ENCODE results near the gene PAX4.
"Not testable (repeated sequence)": the region's sequence is repeated elsewhere in the genome, so short reads cannot be mapped to it uniquely, and the experiment has no call there.

Gene PAX4

DNA sequence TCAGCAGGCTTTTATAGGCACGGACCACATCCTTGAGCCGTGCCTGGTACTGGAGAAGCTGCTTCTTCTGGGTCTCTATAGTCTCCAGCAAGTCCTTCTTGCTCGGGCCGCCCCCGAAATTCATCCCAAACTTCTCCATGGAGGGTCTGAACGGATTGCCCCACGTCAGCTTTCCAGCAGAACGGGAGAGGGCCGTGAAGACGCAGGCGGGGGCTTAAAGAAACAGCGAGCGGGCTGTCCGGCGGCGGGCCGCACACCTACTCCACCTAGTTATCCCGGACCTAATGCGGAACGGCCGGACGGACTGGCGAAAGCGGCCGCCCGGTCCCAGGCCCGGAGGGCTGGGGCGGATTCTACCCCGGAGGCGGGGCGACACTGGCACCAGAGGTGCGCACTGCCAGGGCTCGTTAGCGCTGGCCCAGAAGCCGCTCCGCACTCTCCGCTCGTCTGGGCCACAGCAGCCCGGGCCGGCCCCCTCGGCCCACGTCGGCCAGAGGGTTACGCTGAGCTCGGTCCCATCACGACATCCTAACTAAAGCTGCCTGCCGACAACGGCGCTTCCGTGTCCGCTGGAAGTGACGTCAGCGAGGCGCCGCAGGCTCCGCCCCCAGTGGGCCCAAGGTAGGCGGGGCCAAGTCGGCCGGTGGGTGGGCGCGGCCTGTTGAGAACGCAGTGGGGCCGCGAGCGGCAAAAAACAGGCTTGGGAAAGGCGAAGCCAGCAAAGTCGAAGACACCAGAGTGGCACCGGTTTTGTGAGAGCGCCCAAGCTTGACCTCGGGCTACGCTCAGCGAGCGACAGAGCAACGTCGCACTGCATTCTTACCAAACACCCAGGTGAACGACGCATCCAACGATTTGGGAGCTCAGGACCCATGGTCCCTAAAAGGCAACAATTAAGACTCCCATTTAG, 32.6 kb downstream of the PAX4 start, which contains the start of gene GCC1:
Gene GCC1 (minus strand): TSS at position 553 of the 910 bp plus-strand sequence. CDS start 414 bp downstream, at position 139.
- DNase-seq (ENCODE audit: low read depth in 3 of 3) = peak; percentile 86 to 92 (median 90)

DNA sequence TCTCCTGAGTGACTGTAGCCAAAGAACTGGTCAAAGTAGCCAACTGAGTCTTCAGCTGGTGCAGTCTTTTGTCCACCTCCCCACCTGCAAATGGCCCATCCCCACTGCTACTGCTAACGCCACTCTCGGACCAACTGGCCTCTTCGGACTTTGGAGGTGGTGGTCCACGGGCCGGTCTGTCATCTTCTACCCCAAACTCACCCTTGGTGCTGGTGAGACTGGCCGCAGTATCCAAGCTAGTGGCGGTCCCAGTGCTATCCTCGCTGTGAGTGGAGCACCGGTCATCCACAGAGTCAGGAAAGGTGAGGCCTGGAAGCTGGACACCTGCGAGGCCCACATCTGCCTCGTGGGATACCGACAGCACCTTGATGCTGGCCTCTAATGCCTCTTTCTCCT, 33.3 kb downstream of the PAX4 start:
- no peak for DNase-seq (ENCODE audit: low read depth in 3 of 3)

DNA sequence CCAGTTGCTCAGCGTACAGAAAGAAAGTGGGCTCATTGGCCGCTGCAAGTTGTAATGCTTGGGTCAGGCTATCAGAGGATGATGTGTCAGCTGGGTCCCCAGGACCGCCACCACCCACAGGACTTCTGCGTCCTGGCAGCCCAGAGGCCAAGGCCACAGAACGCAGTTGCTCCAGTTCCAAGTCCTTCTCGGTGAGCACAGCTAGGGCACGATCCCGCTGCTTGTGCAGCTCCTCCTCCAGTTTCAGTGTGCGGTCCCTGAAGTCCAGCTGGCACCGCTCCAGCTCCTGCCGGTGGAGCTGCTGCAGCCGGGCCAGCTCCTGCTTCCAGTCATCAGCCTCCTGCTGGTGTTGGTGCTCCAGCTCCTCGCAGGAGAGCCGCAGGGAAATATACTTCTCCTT, 35.6 kb downstream of the PAX4 start:
- DNase-seq (ENCODE audit: low read depth in 3 of 3) = no peak

DNA sequence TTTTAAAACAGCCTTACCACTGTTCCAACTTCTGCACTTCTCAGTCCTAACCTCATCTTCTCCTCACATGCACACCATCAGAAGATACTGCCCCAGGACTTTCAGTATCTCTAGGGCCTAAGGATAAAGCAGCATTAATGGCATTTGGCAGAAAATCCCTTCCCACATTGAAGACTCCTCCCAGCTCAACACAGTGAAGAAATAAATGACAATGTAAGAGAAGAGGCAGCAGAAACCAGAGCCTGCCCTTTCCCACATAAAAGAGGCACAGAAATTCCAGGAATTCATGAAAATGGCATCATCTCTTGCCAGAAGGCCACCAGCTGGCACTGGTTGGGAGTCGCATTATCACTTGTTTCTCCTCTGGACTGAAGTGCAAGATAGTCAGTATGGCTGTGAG, 36.2 kb downstream of the PAX4 start:
- DNase-seq (ENCODE audit: low read depth in 3 of 3) = no peak

DNA sequence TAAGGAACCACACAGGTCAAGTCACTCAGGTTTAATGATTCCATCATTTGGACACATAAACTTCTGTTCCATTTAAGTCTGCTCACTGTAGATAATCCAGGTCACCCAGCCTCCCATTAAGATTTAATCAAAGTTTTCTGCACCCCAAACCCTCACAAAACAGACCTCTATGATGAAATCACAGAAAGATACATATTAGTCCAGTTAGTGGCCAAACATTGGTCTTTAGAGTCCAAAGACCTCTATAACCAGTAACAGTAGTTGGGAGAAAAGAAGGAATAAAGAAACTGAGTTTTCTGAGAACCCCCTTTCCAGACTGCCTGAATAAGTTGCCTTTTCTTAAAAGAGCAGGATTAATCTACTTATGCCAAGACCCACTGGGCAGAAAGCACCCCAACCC, 37.3 kb downstream of the PAX4 start:
- no peak for DNase-seq (ENCODE audit: low read depth in 3 of 3)

DNA sequence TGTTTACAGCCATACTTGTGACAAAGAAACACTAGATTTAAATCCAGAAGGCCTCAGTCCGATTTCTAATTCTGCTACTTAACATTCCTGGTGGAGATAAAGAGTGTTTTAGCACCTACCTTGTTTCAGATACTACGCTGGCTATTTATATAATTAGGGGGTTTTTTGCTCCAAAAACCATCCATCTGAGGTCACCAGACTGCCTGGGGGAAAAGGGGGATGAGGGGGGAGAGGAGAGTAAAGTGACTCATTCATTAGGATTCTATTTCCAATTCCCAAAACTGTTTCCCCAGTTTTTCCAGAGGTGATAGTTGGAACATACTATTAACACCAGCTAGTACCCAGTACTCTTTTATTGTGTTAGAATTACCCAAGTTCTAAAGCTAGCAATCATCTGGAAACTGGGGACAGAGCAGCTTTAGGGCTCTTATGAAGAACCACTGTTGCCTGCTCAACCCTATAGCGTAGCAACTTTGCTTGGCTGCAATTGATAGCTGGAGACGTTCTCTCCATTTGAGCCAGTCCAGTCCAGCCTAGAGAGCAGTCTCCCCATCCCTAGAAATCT, 39.1 kb downstream of the PAX4 start:
- no peak for DNase-seq (ENCODE audit: low read depth in 3 of 3)

DNA sequence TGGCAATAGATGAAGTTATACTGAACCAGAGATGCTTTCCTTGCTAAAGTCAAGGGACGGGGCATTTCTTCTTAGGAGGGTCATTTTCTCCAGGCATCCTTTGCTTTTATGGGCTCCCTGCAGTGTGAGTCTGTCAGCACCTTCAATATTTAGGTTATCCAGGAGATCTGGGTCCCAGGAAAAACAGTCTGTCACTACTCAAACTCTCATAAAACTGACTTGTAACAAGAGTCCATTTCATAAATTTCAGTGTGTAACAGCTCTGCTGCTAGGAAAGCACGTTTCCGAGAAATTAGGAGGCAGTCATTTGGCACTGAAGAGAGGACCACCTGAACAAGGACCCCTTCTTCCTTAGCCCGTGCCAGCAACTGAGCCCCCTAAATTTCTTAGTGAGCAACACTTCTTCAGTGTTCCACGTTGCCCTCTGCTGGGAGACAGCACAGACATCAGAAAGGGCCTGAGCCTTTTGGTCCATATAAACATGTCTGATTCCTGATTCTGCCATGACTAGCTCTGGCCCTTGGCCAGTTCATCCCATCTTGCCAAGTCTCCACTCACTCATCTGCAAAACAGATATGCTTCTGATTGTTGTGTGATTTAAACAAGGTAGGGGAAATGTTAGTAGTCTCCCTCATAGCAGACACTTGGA, 39.8 kb downstream of the PAX4 start:
- no peak for DNase-seq (ENCODE audit: low read depth in 3 of 3)

DNA sequence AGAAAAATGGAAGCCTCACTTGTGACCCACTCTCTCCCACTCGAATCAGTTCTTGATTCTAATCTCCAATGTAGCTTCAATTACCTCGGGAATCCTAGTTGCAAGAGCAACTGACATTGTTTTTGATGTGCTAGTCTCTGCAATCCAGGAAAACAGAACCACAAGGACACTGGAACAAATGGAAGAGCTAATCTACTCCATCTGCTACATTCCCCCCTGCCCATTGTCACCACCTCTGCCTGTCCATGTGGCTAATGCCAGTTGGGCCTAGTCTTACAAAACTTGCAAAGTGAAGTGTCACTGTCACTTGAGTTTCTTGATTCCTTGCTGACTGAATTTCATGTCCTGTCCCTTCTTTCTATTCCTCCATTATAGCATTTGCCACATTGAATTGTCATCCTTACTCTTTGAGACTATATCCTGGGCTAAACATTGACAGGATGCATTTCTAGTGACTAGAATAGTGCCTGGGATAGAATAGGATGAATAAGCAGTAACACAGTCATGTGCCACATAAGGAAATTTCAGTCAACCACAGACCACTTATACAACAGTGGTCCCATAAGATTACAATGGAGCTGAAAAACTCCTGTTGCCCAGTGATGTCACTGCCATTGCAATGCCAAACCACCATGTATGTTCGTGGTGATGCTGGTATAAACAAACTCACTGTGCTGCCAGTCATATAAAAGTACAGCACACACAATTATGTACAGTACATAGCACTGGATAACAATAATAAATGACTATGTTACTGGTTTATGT, 46.0 kb downstream of the PAX4 start:
- DNase-seq (ENCODE audit: low read depth in 3 of 3) = no peak

DNA sequence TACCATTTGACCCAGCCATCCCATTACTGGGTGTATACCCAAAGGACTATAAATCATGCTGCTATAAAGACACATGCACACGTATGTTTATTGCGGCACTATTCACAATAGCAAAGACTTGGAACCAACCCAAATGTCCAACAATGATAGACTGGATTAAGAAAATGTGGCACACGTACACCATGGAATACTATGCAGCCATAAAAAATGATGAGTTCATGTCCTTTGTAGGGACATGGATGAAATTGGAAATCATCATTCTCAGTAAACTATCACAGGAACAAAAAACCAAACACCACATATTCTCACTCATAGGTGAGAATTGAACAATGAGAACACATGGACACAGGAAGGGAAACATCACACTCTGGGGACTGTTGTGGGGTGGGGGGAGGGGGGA, 49.9 kb downstream of the PAX4 start:
- DNase-seq (ENCODE audit: low read depth in 3 of 3) = not testable (repeated sequence)

DNA sequence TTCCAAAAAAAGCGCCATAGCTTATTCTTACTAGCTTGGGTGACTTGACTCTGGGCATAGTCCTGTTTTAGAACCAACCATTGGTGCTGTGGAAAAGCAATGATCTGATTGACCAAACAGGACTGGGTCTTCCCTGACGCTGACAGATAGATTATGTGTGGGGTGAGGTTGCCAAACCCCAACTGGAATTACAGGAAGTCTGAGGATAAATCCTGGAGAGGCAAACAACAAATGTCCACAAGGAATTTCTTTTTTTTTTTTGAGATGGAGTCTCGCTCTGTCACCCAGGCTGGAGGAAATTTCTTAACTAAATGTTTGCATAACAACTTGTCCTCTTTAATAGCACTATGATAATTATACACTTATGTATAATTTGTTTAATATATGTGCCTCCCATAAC, 51.7 kb downstream of the PAX4 start:
- no peak for DNase-seq (ENCODE audit: low read depth in 3 of 3)

Measured in stimulated activated CD4-positive, alpha-beta T cell treated with anti-CD3 and anti-CD28 coated beads, TNF-alpha, amount 100 ng/mL, for 4 hours (primary cell).